Naive B cell (primary cell): ENCODE data around the gene GUCD1. TPM values are rescaled to one million over a fixed set of nuclear protein-coding genes. Genes with fewer than 3 reads are reported as not detected.

Source experiments
- ATAC-seq, 2 donors: fragments of 150-1000 bp; cut with Tn5 transposase; 2 replicates each; pipeline ENCODE4 v1.10.0; 2021; ENCODE audit warnings: low read depth in 2 of 2, mild to moderate bottlenecking in 2 of 2, moderate library complexity in 2 of 2
- DNase-seq: peaks from one replicate; pipeline ENCODE4 v3.0.0; 2022
- H3K27ac Mint-ChIP-seq, 6 donors: one replicate each; pipeline ENCODE4 v1.8.0; 2020 to 2022; ENCODE audit warnings: mild to moderate bottlenecking in 6 of 6, mixed read lengths in 6 of 6, moderate library complexity in 5 of 6, inconsistent platforms in 2 of 6
- H3K27me3 Mint-ChIP-seq, 3 donors: one replicate each; pipeline ENCODE4 v1.8.0; 2021 to 2022; ENCODE audit warnings: mixed read lengths in 3 of 3, mild to moderate bottlenecking in 1 of 3
- H3K36me3 Mint-ChIP-seq, 2 donors: one replicate each; pipeline ENCODE4 v1.8.0; 2020 to 2022; ENCODE audit warnings: mixed read lengths in 2 of 2, inconsistent platforms in 1 of 2, mild to moderate bottlenecking in 1 of 2
- H3K4me1 Mint-ChIP-seq, 3 donors: one replicate each; pipeline ENCODE4 v1.8.0; 2020 to 2022; ENCODE audit warnings: mixed read lengths in 3 of 3, inconsistent platforms in 1 of 3, mild to moderate bottlenecking in 1 of 3, moderate library complexity in 1 of 3
- H3K4me3 Mint-ChIP-seq, 8 donors: one replicate each; pipeline ENCODE4 v1.8.0; 2020 to 2022; ENCODE audit warnings: mild to moderate bottlenecking in 8 of 8, mixed read lengths in 8 of 8, moderate library complexity in 8 of 8, inconsistent platforms in 2 of 8
- H3K9me3 Mint-ChIP-seq, 7 donors: one replicate each; pipeline ENCODE4 v1.8.0; 2020 to 2022; ENCODE audit warnings: mixed read lengths in 7 of 7, mild to moderate bottlenecking in 5 of 7, inconsistent platforms in 2 of 7, moderate library complexity in 1 of 7
- polyA plus RNA-seq, 6 donors: library from polyadenylated mRNA; unstranded; fragments of 300-500 nt; fragmentation: Illumina TruSeq; gene quantifications; one replicate each; pipeline ENCODE4 v1.2.3, GENCODE V29; 2021; ENCODE audit warnings: low read depth in 6 of 6

The GUCD1 gene
- polyA plus RNA-seq, 6 donors from 2014 or later = 374 to 564 (median 422) TPM

- H3K27ac Mint-ChIP-seq = peak overlapping the region in 1 of 6 donors; percentile 12
These were observed 58.3 kb downstream of the GUCD1 start for GRCh38 chr22:24496661-24497060.

GRCh38 chr22:24496234-24496633, 58.7 kb downstream of the GUCD1 start:
- H3K27ac Mint-ChIP-seq = peak overlapping the region in 1 of 6 donors; percentile 12
- H3K4me3 Mint-ChIP-seq = no peak overlapping the region
- ATAC-seq (no peak), DNase-seq (no peak)
- peaks cover 21 to 56% (median 35%) of the 10 kb centered on the region in 3 donors for H3K27me3 Mint-ChIP-seq
- peaks cover 0 to 8% (median 3%) of the 10 kb centered on the region in 3 donors for H3K4me1 Mint-ChIP-seq
- H3K36me3 Mint-ChIP-seq = peaks cover 5 to 9% of the 10 kb centered on the region in 2 donors
- H3K9me3 Mint-ChIP-seq = no peaks in the 10 kb centered on the region

More at GRCh38 chr22:24496661-24497060, 58.3 kb downstream of the GUCD1 start:
- H3K36me3 Mint-ChIP-seq = peaks cover 5 to 9% of the 10 kb centered on the region in 2 donors
- peaks cover 20 to 53% (median 33%) of the 10 kb centered on the region in 3 donors for H3K27me3 Mint-ChIP-seq
- DNase-seq (no peak), ATAC-seq (no peak)
- no peaks in the 10 kb centered on the region for H3K9me3 Mint-ChIP-seq
- peaks cover 0 to 8% (median 3%) of the 10 kb centered on the region in 3 donors for H3K4me1 Mint-ChIP-seq
- H3K4me3 Mint-ChIP-seq = no peak overlapping the region

- Mint-ChIP-seq H3K9me3 (no peaks in the 10 kb centered on the region), H3K4me1 (peaks cover 0 to 8% (median 3%) of the 10 kb centered on the region in 3 donors), H3K27me3 (peaks cover 24 to 55% (median 40%) of the 10 kb centered on the region in 3 donors), H3K36me3 (peaks cover 5 to 9% of the 10 kb centered on the region in 2 donors), H3K27ac (peak overlapping the region in 2 of 6 donors; percentile 32 to 33), H3K4me3 (no peak overlapping the region)
- DNase-seq (no peak), ATAC-seq (no peak)
These were observed 59.6 kb downstream of the GUCD1 start for GRCh38 chr22:24495365-24495675.

DNA sequence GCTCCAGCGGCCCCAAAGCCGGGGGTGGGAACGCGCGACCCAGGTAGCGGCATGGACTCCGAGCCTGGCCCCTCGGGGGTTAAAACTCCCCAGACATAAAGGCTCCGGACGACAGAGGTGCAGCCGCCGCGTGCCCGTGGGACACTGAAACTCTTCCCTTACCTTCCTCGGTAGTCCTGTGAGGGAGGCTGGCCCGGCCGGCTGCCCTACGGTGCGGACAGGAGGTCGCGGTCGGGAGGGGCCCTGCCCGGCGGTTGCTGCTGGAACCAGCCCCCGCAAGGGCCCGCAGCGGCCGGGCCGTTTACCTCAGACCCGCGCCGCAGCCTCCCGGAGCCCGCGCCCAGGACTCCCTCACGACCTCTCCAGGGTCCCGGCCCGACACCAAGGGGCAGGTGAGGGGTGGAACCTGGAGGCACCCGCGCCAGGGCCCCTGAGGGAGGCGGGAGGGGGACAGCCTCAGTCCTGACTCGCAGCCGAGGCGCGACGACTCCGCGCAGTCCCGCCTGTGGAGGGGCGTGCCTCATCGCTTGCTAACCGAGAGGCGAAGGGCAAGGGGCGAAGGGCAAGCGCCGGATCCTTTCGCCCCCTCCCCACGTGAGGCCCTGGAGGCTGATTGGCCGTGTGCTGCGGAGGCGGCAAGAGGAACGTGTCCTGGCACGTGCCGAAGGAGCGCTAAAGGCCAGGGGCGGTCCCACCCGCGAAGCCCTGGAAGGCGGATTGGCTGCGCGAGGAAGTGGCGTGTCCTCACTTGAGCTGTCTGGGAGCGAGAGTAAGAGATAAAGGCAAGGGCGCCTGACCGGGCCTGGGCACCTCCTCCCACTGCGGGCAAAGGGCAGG, 60.2 kb downstream of the GUCD1 start, which contains the start of gene UPB1:
Gene UPB1, plus strand, starts transcription at position 805 of the 837 bp plus-strand sequence. CDS start 72 bp downstream, outside the sequence.
- H3K9me3 Mint-ChIP-seq = no peaks in the 10 kb centered on the region
- H3K27ac Mint-ChIP-seq = peak within 1 kb of the TSS in 2 of 6 donors; percentile 32 to 33
- no peak for DNase-seq
- H3K36me3 Mint-ChIP-seq = peaks cover 5 to 9% of the 10 kb centered on the region in 2 donors
- H3K4me1 Mint-ChIP-seq = peaks cover 0 to 8% (median 3%) of the 10 kb centered on the region in 3 donors
- peaks cover 24 to 53% (median 40%) of the 10 kb centered on the region in 3 donors for H3K27me3 Mint-ChIP-seq
- H3K4me3 Mint-ChIP-seq = no peak within 1 kb of the TSS
- no peak for ATAC-seq

DNA sequence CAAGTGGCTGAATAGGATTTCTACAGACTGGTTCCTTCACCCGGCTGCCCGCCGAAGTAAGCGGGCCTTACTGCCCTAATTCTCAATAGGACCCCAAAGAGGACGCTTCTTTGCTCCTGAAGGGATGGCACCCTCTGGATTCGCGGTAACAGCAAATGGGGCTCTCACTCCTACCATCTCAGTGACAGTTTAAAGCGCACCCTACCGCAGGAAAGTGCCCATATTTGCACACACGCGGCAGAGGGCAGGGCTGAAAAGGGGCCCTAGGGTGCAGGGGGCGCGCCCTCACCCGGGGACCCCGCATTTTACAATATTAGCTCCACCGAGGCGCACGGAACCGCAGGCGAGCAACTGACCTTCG, 60.8 kb downstream of the GUCD1 start:
- Mint-ChIP-seq H3K4me3 (no peak overlapping the region), H3K9me3 (peaks cover 0 to 4% (median 0%) of the 10 kb centered on the region in 7 donors), H3K27me3 (peaks cover 29 to 59% (median 40%) of the 10 kb centered on the region in 3 donors), H3K27ac (peak overlapping the region in 1 of 6 donors; percentile 76), H3K36me3 (peaks cover 5 to 9% of the 10 kb centered on the region in 2 donors), H3K4me1 (peaks cover 0 to 8% (median 3%) of the 10 kb centered on the region in 3 donors)
- ATAC-seq = no peak
- no peak for DNase-seq

GRCh38 chr22:24492391-24492790, 62.5 kb downstream of the GUCD1 start:
- peaks cover 0 to 8% (median 3%) of the 10 kb centered on the region in 3 donors for H3K4me1 Mint-ChIP-seq
- H3K4me3 Mint-ChIP-seq = no peak overlapping the region
- no peak overlapping the region for H3K27ac Mint-ChIP-seq
- H3K36me3 Mint-ChIP-seq = peaks cover 5 to 9% of the 10 kb centered on the region in 2 donors
- peaks cover 29 to 57% (median 40%) of the 10 kb centered on the region in 3 donors for H3K27me3 Mint-ChIP-seq
- no peak for ATAC-seq
- H3K9me3 Mint-ChIP-seq = peaks cover 0 to 4% (median 0%) of the 10 kb centered on the region in 7 donors
- no peak for DNase-seq

Other genes with a start within 250 kb of the GUCD1 start
- gene ADORA2A, start 127.5 kb downstream of the GUCD1 start, polyA plus RNA-seq = 10 to 100 TPM; 43.9 to 79.9 (median 52.5) TPM
- gene UPB1, start 59.8 kb downstream of the GUCD1 start, polyA plus RNA-seq = under 1 TPM in 5 of 6 donors, not detected in 1; 0.08 to 0.90 (median 0.20) TPM
- gene SNRPD3, start 861 bp upstream of the GUCD1 start, polyA plus RNA-seq = 100 to 1,000 TPM in 4 of 6 donors, 10 to 100 TPM in 2; 73.1 to 141 (median 132) TPM
- gene LRRC75B, start 37.9 kb upstream of the GUCD1 start, polyA plus RNA-seq = under 1 TPM in 2 of 6 donors, not detected in 4; 0.32 TPM
- under 1 TPM in 4 of 6 donors, not detected in 2; 0.17 to 0.90 (median 0.70) TPM for gene GGT1, start 48.1 kb upstream of the GUCD1 start, polyA plus RNA-seq
- not detected for gene PIWIL3, start 219.6 kb upstream of the GUCD1 start, polyA plus RNA-seq